ENCODE results near the gene BAAT.
A peak's percentile ranks its signal among the peaks of the same experiment; 100 is the strongest.

Gene BAAT

DNA sequence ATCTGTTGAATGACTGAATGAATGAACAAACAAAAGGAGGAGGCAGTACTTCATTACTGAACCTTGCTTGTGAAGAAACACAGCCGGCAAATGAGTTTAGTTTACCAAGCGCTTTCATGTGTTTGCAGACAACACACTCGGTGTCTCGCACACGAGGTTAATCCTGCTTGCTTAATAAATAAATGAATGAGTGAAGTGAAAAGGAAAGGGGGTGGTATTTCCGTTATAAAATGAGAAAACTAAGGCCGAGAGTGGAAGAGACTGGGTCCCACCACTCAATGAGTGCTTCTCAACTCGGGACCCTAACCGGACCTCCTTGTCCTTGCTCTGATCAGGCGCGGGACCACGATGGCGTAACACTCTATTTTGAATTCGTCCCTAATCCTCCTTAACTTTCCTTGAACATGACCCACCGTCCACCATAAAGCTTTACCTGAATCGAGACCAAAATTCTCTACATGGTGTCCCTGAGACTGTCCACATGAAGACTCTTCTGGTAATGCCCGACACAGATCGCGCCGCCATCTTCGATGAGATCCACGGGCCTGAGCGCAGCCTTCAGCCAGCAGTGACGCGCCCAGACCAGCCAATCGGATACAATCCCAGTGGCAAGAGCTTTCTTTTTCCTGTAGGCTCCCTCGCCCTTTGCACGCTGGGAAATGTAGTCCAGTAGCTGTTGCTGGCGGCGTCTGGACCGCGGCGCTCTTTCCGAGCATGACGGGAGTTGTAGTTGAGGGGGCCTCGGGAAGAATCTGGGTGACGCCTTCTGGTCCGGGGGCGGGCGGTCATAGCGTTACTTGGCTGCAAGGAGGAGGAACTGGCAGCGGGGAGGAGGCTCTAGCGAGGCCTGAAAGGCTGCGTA lies 13.5 kb upstream of the BAAT start, which contains the start of the genes MRPL50 and ZNF189:
Gene MRPL50 (minus strand): TSS at position 551 of the 862 bp plus-strand sequence. CDS start 26 bp downstream, at position 525.
Gene ZNF189 (plus strand): TSS at position 784 of the 862 bp plus-strand sequence. CDS start 306 bp downstream, outside the sequence.
- peak; percentile 93 for DNase-seq (ENCODE audit: low read depth)

GRCh38 chr9:101397746-101398067 lies 12.9 kb upstream of the BAAT start:
- no peak for DNase-seq (ENCODE audit: low read depth)

DNA sequence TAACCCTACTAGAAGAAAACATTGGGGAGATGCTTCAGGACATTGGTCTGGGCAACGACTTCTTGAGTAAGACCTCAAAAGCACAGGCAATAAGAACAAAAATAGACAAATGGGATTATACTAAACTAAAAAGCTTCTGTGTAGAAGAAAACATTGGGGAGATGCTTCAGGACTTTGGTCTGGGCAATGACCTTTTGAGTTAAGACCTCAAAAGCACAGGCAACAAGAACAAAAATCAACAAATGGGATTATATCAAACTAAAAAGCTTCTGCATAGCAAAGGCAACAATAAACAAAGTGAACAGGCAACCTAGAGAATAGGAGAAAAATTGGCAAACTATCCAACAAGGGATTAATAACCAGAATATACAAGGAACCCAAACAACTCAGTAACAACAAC lies 9.9 kb upstream of the BAAT start:
- DNase-seq (ENCODE audit: low read depth), result no peak

DNA sequence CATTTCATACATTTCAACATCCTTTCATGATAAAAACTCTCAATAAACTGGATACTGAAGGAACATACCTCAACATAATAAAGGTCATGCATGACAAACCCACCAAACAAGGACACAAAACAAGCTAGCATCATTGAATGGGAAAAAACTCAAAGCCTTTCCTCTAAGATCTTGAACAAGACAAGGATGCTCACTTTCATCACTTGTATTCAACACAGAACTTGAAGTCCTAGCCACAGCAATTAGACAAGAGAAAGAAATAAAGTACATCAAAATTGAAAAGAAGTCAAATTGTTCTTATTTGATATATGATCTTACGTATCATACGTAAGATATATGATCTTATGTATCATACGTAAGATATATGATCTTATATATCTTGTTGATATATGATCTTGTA lies 8.3 kb upstream of the BAAT start:
- DNase-seq (ENCODE audit: low read depth), result no peak

DNA sequence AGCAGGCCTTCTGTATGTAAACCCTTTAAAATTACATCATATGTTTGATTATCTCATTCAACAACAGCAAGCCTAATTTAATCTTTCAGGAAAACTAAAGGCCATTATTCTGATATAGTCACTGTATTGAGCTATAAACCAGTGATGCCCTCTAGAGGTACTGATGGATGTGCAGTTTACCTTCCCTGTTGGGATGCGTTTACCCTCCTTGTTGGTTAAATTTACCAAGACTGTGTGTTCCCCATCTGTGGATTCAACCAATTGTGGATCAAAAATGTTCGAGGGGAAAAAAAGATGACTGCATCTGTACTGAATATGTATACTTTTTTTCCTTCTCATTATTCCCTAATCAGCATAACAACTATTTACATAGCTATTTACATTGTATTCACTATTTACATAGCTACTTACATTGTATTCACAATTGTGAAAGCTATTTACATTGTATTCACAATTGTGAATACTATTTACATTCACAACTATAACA lies 3.7 kb upstream of the BAAT start:
- no peak for DNase-seq (ENCODE audit: low read depth)

DNA sequence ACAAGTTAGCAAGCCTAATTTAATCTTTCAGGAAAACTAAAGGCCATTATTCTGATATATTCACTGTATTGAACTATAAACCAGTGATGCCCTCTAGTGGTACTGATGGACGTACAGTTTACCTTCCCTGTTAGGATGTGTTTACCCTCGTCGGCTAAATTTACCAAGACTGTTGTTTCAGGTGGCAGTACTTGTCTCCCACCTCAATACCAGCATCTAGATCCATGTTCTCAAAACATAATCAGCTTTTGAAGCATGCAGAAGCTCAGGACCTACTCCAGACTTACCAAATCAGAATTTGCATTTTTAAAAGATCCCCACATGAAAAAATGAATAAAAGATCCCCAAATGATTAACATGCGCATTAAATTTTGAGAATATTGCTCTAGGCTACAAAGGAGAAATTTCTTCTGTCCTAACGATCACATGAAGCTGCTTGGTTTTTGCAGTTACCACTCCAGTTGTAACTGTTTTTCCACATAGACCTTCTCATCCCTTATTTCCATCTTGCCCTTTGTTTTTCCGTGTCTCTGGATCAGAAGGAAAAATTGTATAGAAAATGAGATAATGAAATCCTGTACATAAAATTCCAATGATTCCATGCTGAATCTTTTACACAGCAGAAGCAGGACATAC lies 3.2 kb upstream of the BAAT start:
- no peak for DNase-seq (ENCODE audit: low read depth)

- DNase-seq (ENCODE audit: low read depth), result no peak
Measured at GRCh38 chr9:101383361-101383760, 1.4 kb downstream of the BAAT start.

- no peak for DNase-seq (ENCODE audit: low read depth)
Measured at GRCh38 chr9:101381833-101382342, 2.9 kb downstream of the BAAT start.

DNA sequence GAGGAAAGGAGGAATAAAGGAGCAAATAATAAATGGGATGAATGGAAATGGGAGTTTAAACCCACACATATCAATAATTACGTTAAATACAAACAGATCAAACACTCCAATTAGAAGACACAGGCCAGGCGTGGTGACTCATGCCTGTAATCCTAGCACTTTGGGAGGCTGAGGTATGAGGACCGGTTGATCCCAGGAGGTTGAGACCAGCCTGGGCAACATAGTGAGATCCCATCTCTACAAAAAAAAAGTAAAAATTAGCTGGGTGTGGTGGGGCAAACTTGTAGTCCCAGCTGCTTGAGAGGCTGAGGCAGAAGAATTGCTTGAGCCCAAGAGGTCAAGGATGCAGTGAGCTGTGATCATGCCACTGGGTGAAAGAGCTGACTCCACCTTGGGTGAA lies 3.7 kb downstream of the BAAT start:
- DNase-seq (ENCODE audit: low read depth), result no peak

- no peak for DNase-seq (ENCODE audit: low read depth)
Measured at GRCh38 chr9:101380295-101380694, 4.5 kb downstream of the BAAT start.

- no peak for DNase-seq (ENCODE audit: low read depth)
Measured at GRCh38 chr9:101376111-101376848, 8.5 kb downstream of the BAAT start.

DNA sequence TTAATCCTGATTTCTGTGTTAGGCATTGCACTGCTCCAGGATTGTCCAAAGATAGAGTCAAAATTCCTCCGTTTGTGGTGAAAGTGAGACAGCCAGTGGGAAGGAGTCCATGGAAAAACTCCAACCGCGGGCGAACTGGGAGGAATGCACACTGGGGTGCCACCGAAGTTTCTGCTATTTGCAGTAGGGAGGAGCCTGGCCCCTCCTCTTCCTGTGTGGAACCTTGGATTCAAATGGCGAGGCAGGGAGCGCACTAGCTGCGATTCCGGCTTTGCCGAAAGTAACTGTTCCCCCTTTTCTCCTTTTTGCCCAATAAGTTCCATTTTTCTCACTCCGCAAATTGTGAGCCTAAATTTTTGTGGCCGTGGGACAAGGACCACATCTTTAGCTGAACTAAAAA lies 9.3 kb downstream of the BAAT start:
- no peak for DNase-seq (ENCODE audit: low read depth)

GRCh38 chr9:101372327-101373118 lies 12.3 kb downstream of the BAAT start:
- DNase-seq (ENCODE audit: low read depth), result no peak

- no peak for DNase-seq (ENCODE audit: low read depth)
Measured at GRCh38 chr9:101371813-101372212, 13.0 kb downstream of the BAAT start.

- no peak for DNase-seq (ENCODE audit: low read depth)
Measured at GRCh38 chr9:101369884-101370531, 14.8 kb downstream of the BAAT start.

GRCh38 chr9:101369286-101369685 lies 15.5 kb downstream of the BAAT start:
- no peak for DNase-seq (ENCODE audit: low read depth)

DNA sequence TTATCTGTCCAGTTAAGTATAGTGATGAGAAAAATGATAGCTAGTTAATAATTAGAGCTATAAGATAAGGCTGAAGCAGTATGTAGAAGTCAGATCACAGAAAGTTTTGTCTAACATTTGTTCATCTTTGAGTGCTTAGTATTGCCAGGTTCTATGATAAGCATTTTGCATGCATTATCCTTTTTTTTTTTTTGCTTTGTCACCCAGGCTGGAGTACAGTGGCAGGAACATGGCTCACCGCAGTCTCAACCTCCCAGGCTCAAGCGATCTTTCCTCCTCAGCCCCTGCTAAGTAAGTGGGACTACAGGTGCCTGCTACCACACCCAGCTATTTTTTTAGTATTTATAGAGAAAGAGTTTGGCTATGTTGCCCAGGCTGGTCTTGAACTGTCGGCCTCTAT lies 17.5 kb downstream of the BAAT start:
- no peak for DNase-seq (ENCODE audit: low read depth)

GRCh38 chr9:101366038-101366756 lies 18.6 kb downstream of the BAAT start:
- DNase-seq (ENCODE audit: low read depth), result no peak

DNA sequence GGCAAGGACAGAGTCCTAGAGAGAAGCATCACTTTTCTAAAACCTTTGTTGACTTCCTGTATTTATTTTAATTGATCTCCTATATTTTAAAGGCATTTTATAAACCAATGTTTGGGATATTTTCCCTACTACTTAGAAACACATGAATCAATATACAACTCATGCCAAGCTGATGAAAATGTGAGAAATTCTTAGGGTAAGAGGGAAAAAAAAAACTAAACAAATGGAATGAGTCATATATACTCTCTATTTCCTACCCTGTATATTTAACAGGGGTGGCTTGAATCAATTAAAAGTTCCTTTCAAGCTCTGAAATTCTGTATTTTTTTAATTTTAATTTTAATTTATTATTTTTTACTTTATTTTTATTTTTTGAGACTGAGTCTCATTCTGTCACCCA lies 19.6 kb downstream of the BAAT start:
- no peak for DNase-seq (ENCODE audit: low read depth)

DNA sequence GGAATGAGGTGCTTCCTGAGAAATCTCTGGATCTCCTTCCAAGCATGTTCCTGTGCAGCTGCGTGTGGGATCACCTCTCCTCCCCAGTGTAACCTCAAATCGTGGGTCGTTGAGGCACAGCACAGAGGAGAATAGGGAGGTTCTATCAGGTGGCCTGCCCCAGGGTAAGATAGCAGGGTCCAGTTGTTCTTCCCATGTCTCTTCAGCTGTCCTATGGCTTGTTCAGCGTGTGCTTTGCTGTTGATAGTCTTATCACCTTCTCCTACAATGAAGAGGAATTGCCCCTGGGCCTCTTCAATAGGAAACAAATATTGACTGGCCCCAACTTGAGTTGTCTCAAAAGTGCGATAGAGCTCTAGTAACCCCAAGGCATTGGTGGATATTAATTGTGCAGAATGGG lies 22.4 kb downstream of the BAAT start:
- no peak for DNase-seq (ENCODE audit: low read depth)

Measured in activated T-helper 9 cell treated with anti-CD3 and anti-CD28 coated beads, Interleukin-2, amount 50 U/mL, for 16 hours (primary cell).